ENCODE data around the gene TGFBR2.

- TF ChIP-seq RAD21 (IDR thresholded peaks at IDR 0.05; ENCODE audit: low read length) (no peak), CTCF (IDR thresholded peaks at IDR 0.05) (no peak), SIN3A (IDR thresholded peaks at IDR 0.05; ENCODE audit: borderline replicate concordance, low read depth, low read length) (no peak), EZH2phosphoT487 (IDR thresholded peaks at IDR 0.05; ENCODE audit: borderline replicate concordance, low read depth) (no peak), SMC3 (IDR thresholded peaks at IDR 0.05; ENCODE audit: low read depth, low read length) (no peak), TAF1 (IDR thresholded peaks at IDR 0.05; ENCODE audit: borderline replicate concordance, low read depth, low read length) (no peak), FOXM1 (IDR thresholded peaks at IDR 0.05; ENCODE audit: low read depth) (no peak), POLR2AphosphoS5 (IDR thresholded peaks at IDR 0.05; ENCODE audit: low read depth, low read length) (no peak), CHD2 (IDR thresholded peaks at IDR 0.05; ENCODE audit: low read length, partially characterized antibody) (no peak)
- TF ChIP-seq, protein P1, sequence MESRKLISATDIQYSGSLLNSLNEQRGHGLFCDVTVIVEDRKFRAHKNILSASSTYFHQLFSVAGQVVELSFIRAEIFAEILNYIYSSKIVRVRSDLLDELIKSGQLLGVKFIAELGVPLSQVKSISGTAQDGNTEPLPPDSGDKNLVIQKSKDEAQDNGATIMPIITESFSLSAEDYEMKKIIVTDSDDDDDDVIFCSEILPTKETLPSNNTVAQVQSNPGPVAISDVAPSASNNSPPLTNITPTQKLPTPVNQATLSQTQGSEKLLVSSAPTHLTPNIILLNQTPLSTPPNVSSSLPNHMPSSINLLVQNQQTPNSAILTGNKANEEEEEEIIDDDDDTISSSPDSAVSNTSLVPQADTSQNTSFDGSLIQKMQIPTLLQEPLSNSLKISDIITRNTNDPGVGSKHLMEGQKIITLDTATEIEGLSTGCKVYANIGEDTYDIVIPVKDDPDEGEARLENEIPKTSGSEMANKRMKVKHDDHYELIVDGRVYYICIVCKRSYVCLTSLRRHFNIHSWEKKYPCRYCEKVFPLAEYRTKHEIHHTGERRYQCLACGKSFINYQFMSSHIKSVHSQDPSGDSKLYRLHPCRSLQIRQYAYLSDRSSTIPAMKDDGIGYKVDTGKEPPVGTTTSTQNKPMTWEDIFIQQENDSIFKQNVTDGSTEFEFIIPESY (IDR thresholded peaks at IDR 0.05; ENCODE audit: borderline replicate concordance, low read depth): no peak
Measured at GRCh38 chr3:30673425-30674341, 67.3 kb downstream of the TGFBR2 start.
